ENCODE measurements around the gene MANSC1. TPM values are rescaled to one million over a fixed set of nuclear protein-coding genes. Genes with fewer than 3 reads are reported as not detected.
"Not testable (repeated sequence)": the region's sequence is repeated elsewhere in the genome, so short reads cannot be mapped to it uniquely, and the experiment has no call there.

The MANSC1 gene
- total RNA-seq, 2 experiments from 2014 or later, result 3.5 TPM

GRCh38 chr12:12357719-12358461 is 7.8 kb upstream of the MANSC1 start:
- peak; percentile 28 for DNase-seq
- H3K4me1 Mint-ChIP-seq (ENCODE audit: low read depth), result peaks cover 41% of the 10 kb centered on the region

DNA sequence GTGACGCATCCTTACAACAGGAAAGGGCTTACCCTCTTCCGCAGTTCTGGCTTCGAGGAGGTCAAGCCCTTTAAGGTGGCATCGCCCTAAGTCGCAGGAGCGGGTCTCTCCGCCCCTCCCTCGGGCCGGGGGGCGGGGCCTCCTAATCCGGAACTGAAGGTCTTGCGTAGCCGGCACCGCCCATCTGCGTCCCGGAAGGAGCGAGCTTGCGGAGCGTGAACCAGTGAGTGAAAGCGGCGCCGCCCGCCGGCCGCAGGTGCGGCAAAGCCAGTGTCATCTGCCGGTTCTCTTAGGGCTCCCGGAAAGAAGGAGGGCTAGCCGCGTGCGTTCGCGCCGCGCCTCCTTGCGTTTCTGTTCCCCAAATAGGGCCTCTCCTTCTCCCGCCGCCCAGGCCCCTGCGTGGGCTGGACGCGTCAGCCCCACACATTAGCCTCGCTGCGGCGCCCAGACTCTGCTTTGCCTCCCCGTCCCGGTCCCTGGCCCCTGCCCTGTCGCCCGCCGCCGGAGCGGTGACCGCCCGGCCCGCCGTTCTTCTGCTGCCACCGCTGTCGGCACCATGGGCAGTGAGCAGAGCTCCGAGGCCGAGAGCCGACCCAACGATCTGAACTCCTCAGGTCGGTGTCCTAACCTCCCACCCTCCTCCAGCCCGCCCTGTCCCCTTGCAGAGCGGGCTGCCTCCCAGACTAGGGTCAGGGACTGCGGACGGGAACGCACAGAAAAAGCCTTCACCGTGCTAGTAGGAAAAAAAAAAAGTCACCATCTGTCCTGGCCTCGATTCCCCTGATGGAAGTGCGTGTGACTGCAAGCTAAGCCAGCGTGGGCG is 7.1 kb upstream of the MANSC1 start, which contains the start of gene BORCS5:
Gene BORCS5 (plus strand): TSS at position 183 of the 823 bp plus-strand sequence. CDS start 374 bp downstream, at position 557.
- CTCF ChIA-PET, result interaction anchor here (0.6 to 2.0 kb wide), 19 partner anchors 7 to 804 kb away, joined by 3 to 15 read pairs (median 3); no protein-coding TSS in a partner anchor
- DNase-seq, result peak; percentile 98
- Mint-ChIP-seq H3K27ac (peak within 1 kb of the TSS; percentile 90), H3K27me3 (ENCODE audit: low read depth) (no peaks in the 10 kb centered on the region), H3K4me3 (peak within 1 kb of the TSS; percentile 81), H3K9me3 (no peaks in the 10 kb centered on the region), H3K36me3 (ENCODE audit: low read depth) (peaks cover 3% of the 10 kb centered on the region), H3K4me1 (ENCODE audit: low read depth) (peaks cover 41% of the 10 kb centered on the region)
- intact Hi-C loops (cut with micrococcal nuclease), result loop anchor here (1.0 to 5.0 kb wide), 8 partner anchors 85 to 645 kb away; partner anchors contain the start of genes CDKN1B, CREBL2, DDX47 and GPR19

More at GRCh38 chr12:12357719-12358461, 7.8 kb upstream of the MANSC1 start:
- Mint-ChIP-seq H3K4me3 (peak overlapping the region; percentile 81), H3K27me3 (ENCODE audit: low read depth) (no peaks in the 10 kb centered on the region), H3K36me3 (ENCODE audit: low read depth) (peaks cover 3% of the 10 kb centered on the region), H3K27ac (peak overlapping the region; percentile 90), H3K9me3 (no peaks in the 10 kb centered on the region)
- CTCF ChIA-PET, result interaction anchor here (0.6 to 2.0 kb wide), 16 partner anchors 10 to 871 kb away, joined by 3 to 15 read pairs (median 3); no protein-coding TSS in a partner anchor
- intact Hi-C loops (cut with micrococcal nuclease), result loop anchor here (1.0 to 5.0 kb wide), 8 partner anchors 84 to 644 kb away; partner anchors contain the start of genes CDKN1B, CREBL2, DDX47 and GPR19

- DNase-seq, result no peak
- peaks cover 3% of the 10 kb centered on the region for H3K36me3 Mint-ChIP-seq (ENCODE audit: low read depth)
- CTCF ChIA-PET, result interaction anchor here (0.6 to 1.7 kb wide), 8 partner anchors 8 to 300 kb away, joined by 3 to 6 read pairs (median 3); no protein-coding TSS in a partner anchor
- intact Hi-C loops (cut with micrococcal nuclease), result loop anchor here (5.0 kb wide), 2 partner anchors 456 to 646 kb away; partner anchors contain the start of genes DDX47 and HEBP1
- H3K4me3 Mint-ChIP-seq, result peak overlapping the region; percentile 81
- no peaks in the 10 kb centered on the region for H3K27me3 Mint-ChIP-seq (ENCODE audit: low read depth)
- H3K4me1 Mint-ChIP-seq (ENCODE audit: low read depth), result peaks cover 35% of the 10 kb centered on the region
- peak overlapping the region; percentile 90 for H3K27ac Mint-ChIP-seq
- no peaks in the 10 kb centered on the region for H3K9me3 Mint-ChIP-seq
Measured at GRCh38 chr12:12356467-12356895, 6.4 kb upstream of the MANSC1 start.

- no peaks in the 10 kb centered on the region for H3K9me3 Mint-ChIP-seq
- H3K27me3 Mint-ChIP-seq (ENCODE audit: low read depth), result no peaks in the 10 kb centered on the region
- no peak overlapping the region for H3K27ac Mint-ChIP-seq
- H3K36me3 Mint-ChIP-seq (ENCODE audit: low read depth), result no peaks in the 10 kb centered on the region
- peaks cover 36% of the 10 kb centered on the region for H3K4me1 Mint-ChIP-seq (ENCODE audit: low read depth)
- CTCF ChIA-PET, result no interaction called here
- DNase-seq, result no peak
- intact Hi-C loops (cut with micrococcal nuclease), result no loop called here
- no peak overlapping the region for H3K4me3 Mint-ChIP-seq
Measured at GRCh38 chr12:12353807-12354206, 3.8 kb upstream of the MANSC1 start.

DNA sequence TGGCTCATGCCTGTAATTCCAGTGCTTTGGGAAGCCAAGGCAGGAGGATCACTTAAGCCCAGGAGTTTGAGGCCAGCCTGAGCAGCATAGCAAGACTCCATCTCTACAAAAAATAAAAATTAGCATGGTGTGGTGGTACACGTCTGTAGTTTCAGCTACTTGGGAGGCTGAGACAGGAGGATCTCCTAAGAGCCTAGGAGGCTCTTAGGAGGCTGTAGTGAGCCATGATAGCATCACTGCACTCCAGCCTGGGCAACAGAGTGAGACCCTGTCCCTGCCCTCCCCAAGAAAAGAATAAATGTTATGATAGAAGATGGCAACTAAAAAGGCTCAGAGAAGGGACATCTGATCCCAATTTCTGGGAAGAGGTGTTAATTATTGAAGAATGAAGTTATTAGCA is 3.2 kb upstream of the MANSC1 start:
- no peak for DNase-seq
- intact Hi-C loops (cut with micrococcal nuclease), result no loop called here
- CTCF ChIA-PET, result no interaction called here
- Mint-ChIP-seq H3K9me3 (no peaks in the 10 kb centered on the region), H3K4me3 (no peak overlapping the region), H3K36me3 (ENCODE audit: low read depth) (no peaks in the 10 kb centered on the region), H3K4me1 (ENCODE audit: low read depth) (peaks cover 32% of the 10 kb centered on the region), H3K27me3 (ENCODE audit: low read depth) (no peaks in the 10 kb centered on the region), H3K27ac (no peak overlapping the region)

DNA sequence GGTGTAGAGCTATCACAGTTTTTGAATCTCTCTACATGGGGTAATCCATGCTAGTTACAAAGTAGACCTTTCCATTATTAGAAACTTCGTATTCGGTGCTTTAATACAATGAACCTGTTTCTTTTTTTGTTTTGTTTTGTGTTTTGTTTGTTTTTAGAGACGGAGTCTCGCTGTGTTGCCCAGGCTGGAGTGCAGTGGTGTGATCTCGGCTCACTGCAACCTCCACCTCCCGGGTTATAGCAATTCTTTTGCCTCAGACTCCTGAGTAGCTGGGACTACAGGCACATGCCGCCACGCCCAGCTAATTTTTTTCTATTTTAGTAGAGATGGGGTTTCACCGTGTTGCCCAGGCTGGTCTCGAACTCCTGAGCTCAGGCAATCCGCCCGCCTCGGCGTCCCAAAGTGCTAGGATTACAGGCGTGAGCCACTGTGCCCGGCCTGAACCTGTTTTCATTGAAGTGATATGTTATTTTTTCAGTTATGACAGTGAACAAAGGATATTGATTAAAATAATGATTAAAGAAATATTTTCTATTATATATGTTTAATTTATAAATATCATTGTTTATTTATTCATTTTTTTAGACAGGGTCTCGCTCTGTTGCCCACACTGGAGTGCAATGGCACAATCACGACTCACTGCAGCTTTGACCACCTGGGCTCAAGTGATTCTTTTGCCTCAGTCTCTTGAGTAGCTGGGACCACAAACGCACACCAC is 1.6 kb upstream of the MANSC1 start:
- DNase-seq; H3K4me3 Mint-ChIP-seq; H3K36me3 Mint-ChIP-seq (ENCODE audit: low read depth); H3K27ac Mint-ChIP-seq; H3K9me3 Mint-ChIP-seq; H3K27me3 Mint-ChIP-seq (ENCODE audit: low read depth); intact Hi-C loops (cut with micrococcal nuclease): not testable (repeated sequence)
- H3K4me1 Mint-ChIP-seq (ENCODE audit: low read depth), result peaks cover 34% of the 10 kb centered on the region
- CTCF ChIA-PET, result interaction anchor here (0.5 to 7.7 kb wide), 7 partner anchors 10 to 385 kb away, joined by 3 to 50 read pairs (median 4); no protein-coding TSS in a partner anchor

DNA sequence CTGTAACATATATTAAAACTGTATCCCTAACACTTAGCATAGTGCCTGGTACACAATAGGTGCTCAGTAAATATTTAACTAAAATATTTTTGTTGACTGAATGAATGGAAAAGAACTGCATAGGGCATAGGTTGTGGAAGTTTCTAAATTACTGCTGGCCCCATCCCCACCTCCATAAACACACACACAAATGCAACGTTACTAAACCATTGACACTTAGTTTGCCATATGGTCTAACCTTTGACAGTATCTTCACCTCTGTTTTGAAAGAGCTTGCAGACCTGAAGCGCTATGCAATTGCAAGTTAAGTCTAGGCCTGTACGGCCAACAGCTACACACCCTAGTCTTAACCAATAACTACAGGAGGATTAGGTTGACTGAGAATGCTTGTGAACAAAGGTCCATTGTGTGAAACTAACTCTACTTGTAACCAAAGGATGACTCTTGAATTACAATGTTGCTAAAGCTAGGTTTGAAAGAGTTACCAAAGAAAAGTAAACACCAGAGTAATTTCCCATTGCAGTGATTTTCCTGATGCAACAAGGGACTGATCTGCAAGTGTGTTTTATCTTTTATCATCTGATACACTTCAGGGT is 924 bp upstream of the MANSC1 start:
- peak overlapping the region; percentile 33 for H3K27ac Mint-ChIP-seq
- CTCF ChIA-PET, result interaction anchor here (0.5 to 7.7 kb wide), 6 partner anchors 11 to 386 kb away, joined by 3 to 50 read pairs (median 3); no protein-coding TSS in a partner anchor
- peaks cover 5% of the 10 kb centered on the region for H3K9me3 Mint-ChIP-seq
- H3K27me3 Mint-ChIP-seq (ENCODE audit: low read depth), result no peaks in the 10 kb centered on the region
- peaks cover 27% of the 10 kb centered on the region for H3K4me1 Mint-ChIP-seq (ENCODE audit: low read depth)
- intact Hi-C loops (cut with micrococcal nuclease), result no loop called here
- DNase-seq, result no peak
- H3K36me3 Mint-ChIP-seq (ENCODE audit: low read depth), result no peaks in the 10 kb centered on the region
- H3K4me3 Mint-ChIP-seq, result peak overlapping the region; percentile 70

- intact Hi-C loops (cut with micrococcal nuclease), result no loop called here
- DNase-seq, result no peak
- Mint-ChIP-seq H3K36me3 (ENCODE audit: low read depth) (peaks cover 1% of the 10 kb centered on the region), H3K27ac (peak overlapping the region; percentile 54), H3K4me1 (ENCODE audit: low read depth) (peaks cover 23% of the 10 kb centered on the region), H3K9me3 (no peaks in the 10 kb centered on the region), H3K4me3 (no peak overlapping the region), H3K27me3 (ENCODE audit: low read depth) (no peaks in the 10 kb centered on the region)
- CTCF ChIA-PET, result interaction anchor here (0.6 to 1.4 kb wide), 5 partner anchors 19 to 399 kb away, joined by 3 read pairs; no protein-coding TSS in a partner anchor
Measured at GRCh38 chr12:12338527-12339168, 11.4 kb downstream of the MANSC1 start.

GRCh38 chr12:12336511-12336910 is 13.5 kb downstream of the MANSC1 start:
- Mint-ChIP-seq H3K4me1 (ENCODE audit: low read depth) (peaks cover 27% of the 10 kb centered on the region), H3K27me3 (ENCODE audit: low read depth) (no peaks in the 10 kb centered on the region), H3K9me3 (no peaks in the 10 kb centered on the region), H3K36me3 (ENCODE audit: low read depth) (peaks cover 1% of the 10 kb centered on the region), H3K4me3 (no peak overlapping the region), H3K27ac (no peak overlapping the region)
- intact Hi-C loops (cut with micrococcal nuclease), result no loop called here
- CTCF ChIA-PET, result interaction anchor here (1.0 to 6.0 kb wide), 6 partner anchors 8 to 295 kb away, joined by 3 to 50 read pairs (median 4); partner anchors contain the start of genes BORCS5 and MANSC1
- no peak for DNase-seq

DNA sequence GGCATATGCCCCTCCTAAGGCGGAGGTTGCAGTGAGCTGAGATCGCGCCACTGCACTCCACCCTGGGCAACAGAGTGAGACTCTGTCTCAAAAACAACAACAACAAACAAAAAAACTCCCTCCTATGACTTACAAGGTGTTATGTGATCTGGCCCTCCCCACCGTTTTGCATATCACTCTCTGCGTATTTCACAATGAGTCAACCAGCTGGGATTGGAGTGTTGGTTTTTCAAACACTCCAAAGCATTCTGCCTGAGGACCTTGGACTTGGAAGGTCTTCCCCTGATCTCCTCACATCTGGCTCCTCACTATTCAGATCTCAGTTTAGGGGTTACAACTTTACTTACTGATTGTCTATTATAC is 14.0 kb downstream of the MANSC1 start:
- intact Hi-C loops (cut with micrococcal nuclease), result no loop called here
- peaks cover 27% of the 10 kb centered on the region for H3K4me1 Mint-ChIP-seq (ENCODE audit: low read depth)
- no peak overlapping the region for H3K4me3 Mint-ChIP-seq
- no peak for DNase-seq
- no peaks in the 10 kb centered on the region for H3K27me3 Mint-ChIP-seq (ENCODE audit: low read depth)
- no peaks in the 10 kb centered on the region for H3K9me3 Mint-ChIP-seq
- H3K36me3 Mint-ChIP-seq (ENCODE audit: low read depth), result no peaks in the 10 kb centered on the region
- CTCF ChIA-PET, result interaction anchor here (0.6 to 6.0 kb wide), 5 partner anchors 9 to 402 kb away, joined by 3 to 50 read pairs (median 4); partner anchors contain the start of gene MANSC1
- H3K27ac Mint-ChIP-seq, result no peak overlapping the region
